EH (cell line): ENCODE measurements around the gene ZCCHC12.
"Not testable (repeated sequence)": the region's sequence is repeated elsewhere in the genome, so short reads cannot be mapped to it uniquely, and the experiment has no call there.

Experiments used
- DNase-seq: peaks from one replicate; pipeline ENCODE4 v3.0.0-alpha.2; 2015; ENCODE audit warnings: low read depth

The ZCCHC12 gene

DNA sequence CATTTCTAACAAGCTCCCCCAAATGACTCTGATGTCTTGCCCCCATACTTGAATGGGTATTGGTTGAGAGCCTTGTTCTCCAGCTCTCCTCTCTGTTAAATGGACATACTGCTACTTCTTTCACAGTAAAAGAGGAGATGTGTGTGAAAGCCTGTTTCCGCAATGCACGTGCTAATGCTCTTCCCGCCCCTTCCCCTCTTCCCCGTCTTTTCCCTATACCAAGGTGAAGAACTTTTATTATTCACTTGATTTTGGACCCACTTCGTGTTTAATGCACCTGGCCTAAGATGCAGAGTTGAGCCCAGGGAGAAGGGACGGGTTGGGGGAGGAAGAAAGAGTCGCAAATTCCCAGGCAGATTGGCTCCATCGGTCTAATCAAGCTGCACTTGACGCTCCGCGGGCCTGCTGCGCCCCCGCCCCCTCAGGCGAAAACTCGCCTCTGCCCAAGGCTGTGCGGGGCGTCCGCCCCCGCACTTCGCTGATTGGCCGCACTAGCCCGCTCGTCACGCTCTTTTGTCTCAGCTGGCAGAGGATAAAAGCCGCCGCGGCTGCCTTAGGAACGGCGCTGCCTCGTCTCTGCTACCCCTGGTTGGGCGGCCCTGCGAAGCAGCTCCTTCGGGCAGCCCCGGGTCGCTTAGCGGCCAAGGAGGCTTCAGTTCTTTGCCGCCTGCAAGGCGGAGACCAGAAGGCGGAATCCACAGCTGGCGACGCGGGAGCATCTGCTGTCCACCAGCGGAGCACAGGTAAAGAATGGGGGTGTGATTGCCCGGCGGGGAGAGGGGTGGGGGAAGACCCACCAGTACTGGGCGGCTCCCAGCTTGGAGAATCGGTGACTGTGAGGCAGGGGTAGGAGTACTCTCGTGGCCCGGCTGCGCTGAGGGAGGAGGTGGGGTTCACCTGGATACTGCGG is at the start of gene ZCCHC12:
Gene ZCCHC12, plus strand, starts transcription at position 562 of the 910 bp plus-strand sequence. CDS start 1,421 bp downstream, outside the sequence.
- DNase-seq, result peak; percentile 55

DNA sequence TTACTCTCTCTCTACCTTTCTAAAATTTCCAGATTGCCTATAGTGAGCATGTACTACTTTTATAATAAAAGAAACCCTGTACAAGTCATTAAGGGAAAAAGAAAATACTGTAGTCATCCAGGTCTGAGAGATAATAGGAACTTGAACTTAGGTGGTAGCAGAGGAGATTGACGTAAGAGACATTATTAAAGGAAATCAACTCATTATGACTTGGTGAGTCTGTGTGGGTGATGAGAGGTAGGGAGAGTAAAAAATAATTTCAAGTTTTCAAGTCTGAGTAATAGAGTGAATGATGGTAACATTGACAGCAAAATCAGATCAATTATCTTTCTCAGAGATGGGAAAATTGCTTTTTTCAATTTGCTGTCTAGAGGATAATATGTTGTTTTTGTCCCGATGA is 44.0 kb upstream of the ZCCHC12 start:
- DNase-seq, result no peak

DNA sequence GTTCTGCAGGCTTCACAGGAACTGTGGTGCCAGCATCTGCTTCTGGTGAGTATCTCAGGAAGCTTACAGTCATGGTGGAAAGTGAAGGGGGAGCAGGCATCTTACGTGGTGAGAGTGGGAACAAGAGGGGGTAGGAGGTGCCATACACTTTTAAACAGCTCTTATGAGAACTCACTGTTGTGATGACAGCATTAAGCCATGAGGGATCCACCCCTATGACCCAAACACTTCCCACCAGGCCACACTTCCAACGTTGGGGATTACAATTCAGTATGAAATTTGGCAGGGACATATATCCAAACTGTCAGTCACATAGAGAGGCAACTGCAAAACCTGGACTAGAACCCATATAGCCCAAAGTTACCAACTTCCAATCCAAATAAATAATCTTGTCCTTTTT is 43.1 kb upstream of the ZCCHC12 start:
- no peak for DNase-seq

DNA sequence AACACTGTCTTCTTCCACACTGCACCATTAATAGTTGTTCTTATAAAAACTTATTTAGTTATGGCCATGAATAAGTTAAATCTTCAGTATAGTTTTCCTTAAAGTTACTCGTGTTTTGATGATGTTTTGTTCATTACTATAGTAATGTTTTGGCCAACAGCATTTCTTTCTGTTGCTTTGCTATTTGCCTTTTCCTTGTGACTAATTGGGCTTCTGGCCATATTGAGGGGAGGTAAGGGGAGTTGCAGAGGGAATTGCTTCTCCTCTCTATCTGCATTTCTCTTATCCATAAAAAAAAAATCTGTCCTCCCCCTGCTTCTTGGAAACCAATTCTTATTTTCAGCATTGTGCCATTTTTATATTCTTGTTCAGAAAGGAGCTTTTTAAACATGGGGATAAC is 42.7 kb upstream of the ZCCHC12 start:
- peak; percentile 29 for DNase-seq

DNA sequence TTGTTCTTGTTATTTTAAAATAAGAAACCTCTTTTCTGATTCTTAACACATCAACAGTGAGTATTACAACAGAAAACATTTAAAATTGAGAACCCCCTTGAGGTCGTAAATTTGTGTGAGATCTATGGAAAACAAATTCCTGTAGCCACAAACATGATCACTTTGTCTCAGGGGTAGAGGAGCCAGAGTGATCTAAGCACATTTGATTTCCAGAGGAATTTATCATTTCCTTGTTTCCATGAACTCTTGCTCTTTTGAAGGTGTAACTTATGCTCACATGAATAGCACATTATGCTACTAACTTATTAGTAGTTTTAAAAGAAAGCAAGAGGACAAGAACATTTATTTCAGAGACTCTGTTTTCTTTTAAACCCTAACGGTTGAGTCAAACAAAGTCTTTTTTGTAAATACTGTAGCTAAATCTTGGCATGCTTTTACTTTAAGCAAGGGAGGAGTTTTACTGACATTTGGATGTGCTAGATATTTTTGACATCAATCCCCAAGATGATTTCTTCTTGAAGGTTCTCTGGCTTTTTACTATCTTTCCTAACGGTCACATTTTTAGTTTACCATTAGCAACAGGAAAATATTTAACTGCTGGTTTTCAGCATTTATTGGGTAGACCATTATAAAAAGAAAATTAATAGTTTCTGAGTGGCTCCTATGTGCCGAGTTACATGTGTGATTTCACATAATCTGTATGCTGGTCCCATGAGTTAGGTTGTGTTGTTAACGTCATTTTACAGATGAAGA is 27.9 kb upstream of the ZCCHC12 start:
- peak; percentile 12 for DNase-seq

DNA sequence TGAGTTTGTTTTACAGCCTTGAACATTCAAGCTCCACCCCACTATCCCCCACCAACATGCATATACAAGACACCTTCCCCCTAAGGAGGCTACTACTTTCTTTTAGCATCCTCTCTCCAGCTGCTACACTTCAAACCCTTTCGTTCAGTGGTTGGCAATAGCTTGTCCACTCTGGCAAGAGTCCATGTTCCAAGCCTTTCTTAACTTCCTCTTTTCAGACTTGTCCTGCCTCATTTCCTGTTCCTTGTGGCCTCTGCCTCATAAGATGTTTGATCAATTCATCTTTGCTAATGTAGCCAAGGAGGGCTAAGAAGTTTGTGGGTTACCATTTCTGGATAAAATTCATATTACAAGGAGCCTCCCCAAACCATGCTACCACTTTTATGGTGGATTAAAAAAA is 20.8 kb upstream of the ZCCHC12 start:
- peak; percentile 40 for DNase-seq

DNA sequence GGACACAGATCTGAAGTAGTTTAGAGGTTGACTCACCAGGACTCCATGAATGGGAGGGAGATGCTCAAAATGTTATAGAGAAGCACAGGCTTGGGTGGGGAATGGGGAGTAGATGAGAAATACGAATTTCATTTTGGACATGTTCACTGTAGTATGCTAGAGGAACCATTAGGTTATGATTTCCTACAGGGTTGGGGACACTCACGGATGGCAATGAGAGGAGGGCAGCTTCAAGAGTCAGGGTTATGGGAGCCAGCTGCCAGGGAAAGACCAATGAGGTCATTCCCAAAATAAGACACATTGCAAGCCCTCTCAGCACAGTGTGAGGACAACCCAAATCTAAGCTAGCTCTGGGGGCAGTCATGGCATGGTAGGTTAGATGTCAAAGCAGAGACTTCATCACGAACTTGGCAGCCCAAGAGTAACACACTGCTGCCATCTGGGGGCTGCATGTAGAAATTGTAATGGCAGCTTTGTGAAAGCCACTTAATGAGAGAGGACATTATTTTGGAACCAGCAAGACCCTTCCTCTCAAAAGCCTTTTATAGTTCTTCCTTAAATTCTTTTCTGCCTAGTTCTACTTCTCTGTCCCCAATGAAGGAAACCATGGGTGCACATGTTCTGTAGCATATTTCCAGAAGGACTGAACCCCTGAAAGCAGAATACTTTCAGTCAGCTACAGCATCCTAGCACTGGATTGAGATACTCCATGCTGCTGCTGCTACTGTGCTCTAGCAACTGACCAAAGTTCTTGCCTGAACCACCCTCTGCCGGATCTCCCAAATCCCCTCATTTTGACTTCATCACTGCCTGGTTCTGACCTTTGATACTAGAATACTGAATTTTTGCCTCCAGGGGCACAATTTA is 16.2 kb upstream of the ZCCHC12 start:
- peak; percentile 64 for DNase-seq

DNA sequence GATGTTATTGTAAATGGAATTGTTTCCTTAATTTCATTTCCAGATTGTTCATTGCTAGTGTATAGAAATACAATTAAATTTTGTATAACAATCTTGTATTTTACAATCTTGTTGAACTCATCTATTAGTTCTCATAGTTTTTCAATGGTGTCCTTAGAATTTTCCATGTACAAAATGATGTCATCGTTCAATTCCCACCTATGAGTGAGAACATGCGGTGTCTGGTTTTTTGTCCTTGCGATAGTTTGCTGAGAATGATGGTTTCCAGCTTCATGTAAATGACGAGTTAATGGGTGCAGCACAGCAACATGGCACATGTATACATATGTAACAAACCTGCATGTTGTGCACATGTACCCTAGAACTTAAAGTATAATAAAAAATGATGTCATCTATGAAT is 6.4 kb upstream of the ZCCHC12 start:
- DNase-seq, result not testable (repeated sequence)

DNA sequence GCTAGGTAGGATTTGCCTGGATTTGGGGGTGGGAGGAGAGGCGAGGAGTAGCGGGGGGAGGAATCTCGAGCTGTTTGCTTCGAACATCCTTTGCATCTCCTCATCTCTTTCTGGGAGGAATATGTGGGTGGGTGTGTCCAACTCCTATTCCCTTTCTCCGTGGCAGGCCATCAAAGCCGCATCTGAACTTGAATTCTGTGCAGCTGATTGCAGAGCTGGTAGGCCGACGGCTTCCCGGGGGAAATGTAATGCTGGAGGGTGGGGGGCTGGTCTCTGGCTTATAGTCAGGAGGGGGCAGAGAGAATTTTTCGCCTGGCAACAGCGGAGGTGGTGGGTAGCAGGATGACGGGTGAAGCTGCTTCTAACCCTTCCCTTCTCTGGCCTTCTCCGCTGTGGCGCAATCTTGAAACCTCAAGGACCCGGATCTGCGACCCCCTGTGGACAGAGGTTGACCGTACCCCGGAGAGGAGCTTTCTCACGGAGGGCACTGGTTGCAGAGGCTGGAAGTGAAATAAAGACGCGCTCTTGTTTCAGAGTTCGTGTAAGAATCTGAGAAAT is 628 bp downstream of the ZCCHC12 start:
- DNase-seq, result no peak

DNA sequence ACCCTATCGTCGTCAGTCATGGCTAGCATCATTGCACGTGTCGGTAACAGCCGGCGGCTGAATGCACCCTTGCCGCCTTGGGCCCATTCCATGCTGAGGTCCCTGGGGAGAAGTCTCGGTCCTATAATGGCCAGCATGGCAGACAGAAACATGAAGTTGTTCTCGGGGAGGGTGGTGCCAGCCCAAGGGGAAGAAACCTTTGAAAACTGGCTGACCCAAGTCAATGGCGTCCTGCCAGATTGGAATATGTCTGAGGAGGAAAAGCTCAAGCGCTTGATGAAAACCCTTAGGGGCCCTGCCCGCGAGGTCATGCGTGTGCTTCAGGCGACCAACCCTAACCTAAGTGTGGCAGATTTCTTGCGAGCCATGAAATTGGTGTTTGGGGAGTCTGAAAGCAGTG is 1.6 kb downstream of the ZCCHC12 start:
- DNase-seq, result no peak

DNA sequence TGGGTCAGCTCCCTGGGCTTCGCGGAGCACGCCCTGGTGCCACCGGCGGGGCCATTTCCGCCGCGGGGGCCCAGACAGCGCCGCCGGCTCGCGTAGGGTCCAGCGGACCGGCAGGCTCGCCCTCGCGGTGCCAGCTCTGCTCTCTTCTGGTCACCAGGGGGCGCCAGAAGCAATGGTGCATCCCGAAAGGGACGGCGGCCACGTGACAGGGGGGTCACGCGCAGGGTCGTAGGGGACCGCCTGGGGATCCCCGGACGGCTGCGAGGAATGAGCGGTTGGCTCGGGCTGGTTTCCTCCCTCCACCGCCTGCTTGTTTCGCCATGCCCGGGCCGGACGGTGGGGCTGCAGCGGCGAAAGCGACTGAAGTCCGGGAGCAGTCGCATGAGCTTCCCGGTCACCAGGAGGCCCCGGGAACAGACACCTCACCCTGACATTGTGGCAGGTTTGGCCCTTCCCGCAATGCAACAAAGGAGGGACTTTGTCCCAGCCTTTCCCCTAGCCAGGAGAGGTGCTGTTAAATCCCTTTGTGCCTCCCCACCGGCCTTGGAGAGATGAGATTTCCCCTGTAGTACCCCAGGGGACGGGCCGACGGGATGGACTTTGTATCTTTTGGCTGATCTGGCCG is 15.8 kb downstream of the ZCCHC12 start:
- DNase-seq, result peak; percentile 42

DNA sequence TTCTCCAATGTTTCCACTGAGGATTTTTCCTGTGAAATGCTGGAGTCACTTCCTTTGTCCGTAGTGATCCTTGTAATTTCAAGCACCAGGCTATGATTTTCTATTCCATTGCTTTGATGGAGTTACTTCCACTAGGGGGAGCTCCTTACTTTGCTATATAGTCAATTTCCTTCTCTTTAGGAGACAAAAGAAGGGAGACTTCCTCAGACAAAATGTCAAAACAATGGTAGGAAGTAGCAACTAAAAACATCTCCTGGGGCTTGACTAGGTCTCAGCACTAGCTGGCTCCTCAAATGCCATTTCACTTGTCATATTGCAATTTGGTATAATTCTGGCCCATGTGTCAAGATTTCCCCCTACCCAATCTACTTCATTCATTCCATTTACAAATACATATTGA is 24.1 kb downstream of the ZCCHC12 start:
- DNase-seq, result peak; percentile 54

DNA sequence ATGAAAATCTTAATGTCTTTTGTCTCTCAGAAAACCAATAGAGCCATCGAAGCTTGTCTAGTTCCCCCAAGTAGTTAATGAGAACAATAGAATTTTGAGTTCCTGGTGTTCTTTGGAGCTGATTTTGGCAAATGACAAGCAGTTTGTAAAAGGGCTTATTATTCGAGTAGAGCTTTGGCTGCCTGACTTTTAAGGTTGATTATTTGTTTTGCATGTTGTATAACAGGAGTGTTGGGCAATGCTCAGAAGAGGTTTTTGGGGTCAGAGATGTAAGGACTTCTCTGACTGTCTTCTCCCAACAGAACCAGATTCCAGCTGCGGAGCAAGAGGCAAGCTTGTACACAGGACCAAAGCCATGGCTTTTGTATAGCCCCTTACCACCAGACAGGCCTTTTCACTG is 30.0 kb downstream of the ZCCHC12 start:
- no peak for DNase-seq

DNA sequence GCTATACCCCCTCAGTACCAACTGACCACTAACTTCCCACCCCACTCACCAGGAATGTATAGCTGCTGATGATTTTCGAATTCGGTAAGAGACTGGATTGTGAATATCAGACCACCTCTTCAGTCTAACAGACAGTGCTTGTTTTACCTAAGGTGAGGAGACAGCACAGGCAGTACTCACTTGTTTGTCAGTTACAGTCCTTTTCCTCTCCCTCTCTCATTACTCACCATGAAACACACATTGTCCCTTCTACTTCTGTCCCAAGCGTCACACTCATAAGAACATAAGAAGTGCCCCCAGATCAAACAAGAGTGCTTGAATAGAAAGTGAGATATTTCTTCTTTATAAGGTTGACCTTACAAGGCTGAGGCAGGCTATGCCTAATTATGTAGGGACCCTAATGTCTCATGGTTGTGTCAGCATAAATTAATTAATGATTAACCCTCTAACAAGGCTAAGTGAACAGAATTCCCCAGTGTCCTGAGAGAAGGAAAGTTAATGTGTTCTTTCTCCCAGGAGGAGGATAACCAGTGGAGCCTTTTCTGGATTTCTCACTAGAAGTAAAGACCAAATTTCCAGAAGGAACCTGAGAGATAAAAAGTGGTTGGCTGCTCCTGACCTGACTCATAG is 32.2 kb downstream of the ZCCHC12 start:
- no peak for DNase-seq

DNA sequence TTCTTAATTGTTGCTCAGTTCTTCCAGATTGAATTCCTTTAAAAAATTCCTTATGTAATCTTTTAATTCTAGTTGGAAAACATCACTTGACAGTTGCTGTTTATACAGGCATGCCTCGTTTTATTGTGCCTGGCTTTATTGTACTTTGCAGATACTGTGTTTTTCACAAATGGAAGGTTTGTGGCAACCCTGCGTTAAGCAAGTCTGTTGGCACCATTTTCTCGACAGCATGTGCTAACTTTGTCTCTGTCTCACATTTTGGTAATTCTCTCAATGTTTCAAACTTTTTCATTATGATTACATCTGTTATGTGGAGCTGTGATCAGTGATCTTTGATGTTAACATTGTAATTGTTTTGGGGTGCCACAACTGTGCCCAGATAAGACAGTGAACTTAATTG is 33.4 kb downstream of the ZCCHC12 start:
- DNase-seq, result no peak

DNA sequence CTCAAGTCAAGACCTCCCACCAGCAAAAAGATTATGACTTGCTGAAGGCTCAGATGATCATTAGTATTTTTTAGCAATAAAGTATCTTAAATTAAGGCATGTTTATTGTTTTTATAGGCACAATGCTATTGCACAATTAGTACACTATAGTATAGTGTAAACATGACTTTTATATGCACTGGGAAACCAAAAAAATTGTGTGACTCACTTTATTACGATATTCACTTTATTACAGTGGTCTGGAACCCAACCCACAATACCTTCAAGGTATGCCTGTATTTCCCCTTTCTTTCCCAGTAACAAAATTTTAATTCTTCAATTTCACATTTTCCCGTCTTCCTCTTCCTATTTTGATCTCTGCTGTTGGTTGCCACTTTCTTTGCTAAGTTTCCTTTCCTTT is 37.7 kb downstream of the ZCCHC12 start:
- no peak for DNase-seq

DNA sequence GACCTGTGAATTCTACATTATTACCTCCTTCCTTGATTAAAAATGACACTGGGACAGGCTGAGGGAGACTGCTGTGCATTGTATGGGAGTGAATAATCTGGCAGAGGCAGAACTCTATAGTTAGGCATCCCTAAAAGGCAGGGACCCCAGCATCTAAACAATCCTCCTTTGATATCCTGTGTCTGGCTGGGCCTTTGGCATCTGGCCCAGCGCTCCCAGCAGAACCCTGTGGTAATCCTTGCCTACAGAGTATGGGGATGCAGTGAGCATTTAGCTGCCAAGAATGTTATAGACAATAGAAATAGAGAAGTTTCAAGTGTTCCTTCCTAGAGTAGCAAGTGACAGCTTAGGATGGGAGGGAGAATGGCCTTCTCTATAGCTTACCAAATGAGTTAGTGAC is 38.5 kb downstream of the ZCCHC12 start:
- no peak for DNase-seq

DNA sequence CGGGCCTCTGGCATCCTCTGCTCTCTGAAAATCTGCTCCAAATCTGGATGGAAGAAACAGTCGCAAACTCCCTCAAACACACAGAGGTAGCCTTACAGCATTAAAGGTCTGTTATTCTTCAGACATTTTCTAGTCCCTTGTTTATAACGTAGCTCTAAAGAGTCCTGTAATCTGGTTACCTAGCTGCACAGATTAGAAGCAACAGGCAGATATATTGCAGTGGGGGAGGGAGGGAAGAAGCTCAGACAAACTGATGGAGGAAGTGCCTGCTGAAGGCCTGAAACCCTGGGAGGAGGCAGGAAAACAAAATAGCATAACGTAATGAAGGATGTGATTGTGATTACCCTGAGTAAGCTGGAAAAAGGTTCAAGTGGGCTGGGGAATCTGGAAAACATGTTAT is 39.4 kb downstream of the ZCCHC12 start:
- DNase-seq, result no peak

DNA sequence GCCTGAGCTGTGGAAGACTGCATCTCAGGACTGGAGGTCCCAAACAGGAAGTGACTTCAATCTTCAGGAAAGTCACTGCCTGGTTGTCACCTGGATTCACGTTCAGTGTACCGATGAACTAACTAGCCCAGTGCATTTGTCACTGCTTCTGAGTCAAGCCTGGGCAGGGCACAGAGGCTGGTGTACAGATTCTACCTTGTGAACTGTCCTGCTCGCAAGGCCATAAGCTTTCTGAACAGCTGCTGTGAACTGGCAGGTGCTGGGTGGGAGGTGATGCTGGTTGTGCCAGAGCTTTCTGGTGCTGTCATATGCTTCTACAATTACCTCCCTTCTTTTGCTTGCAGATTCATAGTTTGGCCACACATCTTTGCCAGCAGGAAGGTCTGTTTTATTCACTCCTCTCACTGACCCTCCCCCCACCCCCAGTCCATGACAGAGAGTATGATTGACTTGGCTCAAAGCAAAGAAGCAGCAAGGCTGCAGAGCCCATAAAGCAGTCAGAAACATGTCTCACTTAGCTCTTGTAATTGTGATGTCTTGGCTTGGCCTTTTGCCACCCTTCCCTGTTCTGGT is 40.5 kb downstream of the ZCCHC12 start:
- no peak for DNase-seq

DNA sequence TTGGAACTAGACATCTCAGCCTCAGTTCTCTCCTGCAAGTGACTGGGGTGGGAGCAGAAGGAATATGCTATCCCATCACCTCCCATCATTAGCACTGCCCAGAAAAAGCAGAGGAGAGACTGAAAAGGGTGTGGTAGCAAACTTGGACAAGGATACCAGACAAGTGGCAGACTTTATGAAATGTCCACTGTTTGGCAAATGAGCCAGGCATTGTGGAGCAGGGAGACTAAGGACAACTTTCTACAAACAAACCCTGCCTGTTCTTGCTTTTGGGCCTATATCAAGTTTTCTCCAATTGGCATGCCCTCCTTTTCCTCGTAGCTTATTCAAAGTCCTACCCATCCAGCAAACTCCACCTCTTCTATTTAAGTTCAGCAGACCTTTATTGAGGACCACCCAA is 41.6 kb downstream of the ZCCHC12 start:
- DNase-seq, result no peak

DNA sequence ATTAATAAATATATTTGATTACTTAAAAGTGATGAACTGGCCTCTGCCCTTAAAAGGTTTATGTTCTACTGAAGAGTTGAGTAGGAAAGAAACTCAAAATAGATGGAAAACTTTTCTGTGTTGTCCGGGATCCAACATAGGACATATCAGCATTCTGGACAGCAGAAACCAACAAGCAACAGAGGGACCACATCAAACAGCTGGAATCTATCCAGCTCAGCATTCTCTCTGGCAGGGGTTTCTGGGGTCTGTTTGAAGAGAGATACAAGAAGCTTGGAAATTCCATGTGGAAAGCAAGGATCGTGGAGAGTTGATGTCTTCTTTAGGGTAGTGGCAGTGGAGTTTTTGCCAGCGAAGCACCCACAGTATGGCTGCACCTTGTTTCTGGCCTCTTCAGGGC is 43.6 kb downstream of the ZCCHC12 start:
- DNase-seq, result no peak
